ENCODE measurements around the gene FZD4.
"Not testable (repeated sequence)": the region's sequence is repeated elsewhere in the genome, so short reads cannot be mapped to it uniquely, and the experiment has no call there.

FZD4 gene

GRCh38 chr11:86934926-86935579 is 20.1 kb downstream of the FZD4 start:
- no peak for DNase-seq

- DNase-seq = no peak
Observed at GRCh38 chr11:86934582-86934900, 20.7 kb downstream of the FZD4 start.

- DNase-seq = no peak
Observed at GRCh38 chr11:86933891-86934581, 21.2 kb downstream of the FZD4 start.

- DNase-seq = no peak
Observed at GRCh38 chr11:86932924-86933875, 22.0 kb downstream of the FZD4 start.

- no peak for DNase-seq
Observed at GRCh38 chr11:86932259-86932585, 23.0 kb downstream of the FZD4 start.

- no peak for DNase-seq
Observed at GRCh38 chr11:86931548-86932258, 23.5 kb downstream of the FZD4 start.

- no peak for DNase-seq
Observed at GRCh38 chr11:86930957-86931547, 24.1 kb downstream of the FZD4 start.

GRCh38 chr11:86926975-86927374 is 28.2 kb downstream of the FZD4 start:
- no peak for DNase-seq

- DNase-seq = no peak
Observed at GRCh38 chr11:86923999-86924766, 31.0 kb downstream of the FZD4 start.

GRCh38 chr11:86922225-86922624 is 33.0 kb downstream of the FZD4 start:
- DNase-seq = no peak

- no peak for DNase-seq
Observed at GRCh38 chr11:86919557-86920210, 35.5 kb downstream of the FZD4 start.

GRCh38 chr11:86918973-86919372 is 36.2 kb downstream of the FZD4 start:
- no peak for DNase-seq

- no peak for DNase-seq
Observed at GRCh38 chr11:86918496-86918895, 36.7 kb downstream of the FZD4 start.

GRCh38 chr11:86917589-86917988 is 37.6 kb downstream of the FZD4 start:
- no peak for DNase-seq

GRCh38 chr11:86916330-86916729 is 38.9 kb downstream of the FZD4 start:
- DNase-seq = no peak

GRCh38 chr11:86915850-86916249 is 39.3 kb downstream of the FZD4 start:
- not testable (repeated sequence) for DNase-seq

GRCh38 chr11:86914865-86915519 is 40.2 kb downstream of the FZD4 start:
- no peak for DNase-seq

GRCh38 chr11:86912238-86912637 is 43.0 kb downstream of the FZD4 start:
- DNase-seq = no peak

GRCh38 chr11:86910592-86910991 is 44.6 kb downstream of the FZD4 start:
- DNase-seq = no peak

- DNase-seq = no peak
Observed at GRCh38 chr11:86906198-86906597, 49.0 kb downstream of the FZD4 start.

GRCh38 chr11:86905252-86905651 is 49.9 kb downstream of the FZD4 start:
- no peak for DNase-seq

Measured in NCI-H510A (cell line).